KMS-11 (cell line): Measurements from ENCODE around the gene PLXNA4.

Experiments
- H2AFZ ChIP-seq: fragments of 200-600 bp; sonication (generic); 2 replicates; pipeline ENCODE4 v1.6.1; 2016; ENCODE audit warnings: antibody characterized with exemption, mixed run types, low read depth
- H3K27ac ChIP-seq: fragments of 200-600 bp; sonication (generic); 2 replicates; pipeline ENCODE4 v1.6.1; 2016; ENCODE audit warnings: mild to moderate bottlenecking, mixed run types
- H3K27me3 ChIP-seq: fragments of 200-600 bp; sonication (generic); 2 replicates; pipeline ENCODE4 v1.6.1; 2017; ENCODE audit warnings: mild to moderate bottlenecking, low read depth, mixed run types, moderate library complexity; ENCODE audit not compliant: insufficient read depth
- H3K36me3 ChIP-seq: fragments of 200-600 bp; sonication (generic); 2 replicates; pipeline ENCODE4 v1.6.1; 2017; ENCODE audit warnings: mild to moderate bottlenecking, mixed run types; ENCODE audit not compliant: insufficient read depth
- H3K4me1 ChIP-seq: fragments of 200-600 bp; sonication (generic); 2 replicates; pipeline ENCODE4 v1.6.1; 2016; ENCODE audit warnings: mild to moderate bottlenecking, low read depth, mixed run types; ENCODE audit not compliant: poor library complexity, severe bottlenecking
- H3K4me2 ChIP-seq: fragments of 200-600 bp; sonication (generic); 2 replicates; pipeline ENCODE4 v1.7.0; 2016; ENCODE audit warnings: mild to moderate bottlenecking, mixed run types
- H3K4me3 ChIP-seq: fragments of 200-600 bp; sonication (generic); IDR thresholded peaks from 2 replicates; pipeline ENCODE4 v1.6.1; 2017; ENCODE audit warnings: low read depth, low read length, mixed read lengths; ENCODE audit not compliant: insufficient read depth
- H3K79me2 ChIP-seq: fragments of 200-600 bp; sonication (generic); 2 replicates; pipeline ENCODE4 v1.6.1; 2016; ENCODE audit warnings: low read depth, mixed run types; ENCODE audit not compliant: insufficient read depth
- H3K9ac ChIP-seq: fragments of 200-600 bp; sonication (generic); 2 replicates; pipeline ENCODE4 v1.6.1; 2016; ENCODE audit warnings: mild to moderate bottlenecking, mixed run types
- H4K20me1 ChIP-seq: fragments of 200-600 bp; sonication (generic); 2 replicates; pipeline ENCODE4 v1.6.1; 2016; ENCODE audit warnings: mild to moderate bottlenecking, mixed run types; ENCODE audit not compliant: insufficient read depth
- CTCF ChIP-seq: fragments of 200-600 bp; sonication (generic); conservative IDR thresholded peaks from 2 replicates; pipeline ENCODE4 v1.6.1; 2017; ENCODE audit warnings: low read depth, mild to moderate bottlenecking, antibody characterized with exemption, low read length, moderate library complexity, mixed read lengths

PLXNA4 gene

GRCh38 chr7:132588596-132588995, 12.3 kb upstream of the PLXNA4 start:
- H3K27me3 ChIP-seq = no peaks in the 10 kb centered on the region
- H2AFZ ChIP-seq = no peak overlapping the region
- H3K4me3 ChIP-seq = no peak overlapping the region
- no peaks in the 10 kb centered on the region for H3K4me1 ChIP-seq
- no peaks in the 10 kb centered on the region for H3K36me3 ChIP-seq
- no peak for TF ChIP-seq CTCF
- H3K79me2 ChIP-seq = no peaks in the 10 kb centered on the region
- H3K4me2 ChIP-seq = no peak overlapping the region
- no peak overlapping the region for H3K9ac ChIP-seq
- no peaks in the 10 kb centered on the region for H4K20me1 ChIP-seq
- H3K27ac ChIP-seq = no peak overlapping the region

GRCh38 chr7:132584796-132585494, 8.7 kb upstream of the PLXNA4 start:
- H3K4me1 ChIP-seq = no peaks in the 10 kb centered on the region
- H3K36me3 ChIP-seq = no peaks in the 10 kb centered on the region
- no peaks in the 10 kb centered on the region for H3K27me3 ChIP-seq
- no peak overlapping the region for H3K27ac ChIP-seq
- no peak overlapping the region for H3K4me2 ChIP-seq
- H4K20me1 ChIP-seq = no peaks in the 10 kb centered on the region
- H3K4me3 ChIP-seq = no peak overlapping the region
- H3K9ac ChIP-seq = no peak overlapping the region
- no peaks in the 10 kb centered on the region for H3K79me2 ChIP-seq
- no peak overlapping the region for H2AFZ ChIP-seq
- TF ChIP-seq CTCF = no peak

GRCh38 chr7:132581431-132581830, 5.2 kb upstream of the PLXNA4 start:
- no peaks in the 10 kb centered on the region for H4K20me1 ChIP-seq
- no peak overlapping the region for H3K9ac ChIP-seq
- H2AFZ ChIP-seq = no peak overlapping the region
- no peak overlapping the region for H3K4me3 ChIP-seq
- H3K4me2 ChIP-seq = no peak overlapping the region
- no peaks in the 10 kb centered on the region for H3K79me2 ChIP-seq
- TF ChIP-seq CTCF = no peak
- peaks cover under 1% of the 10 kb centered on the region; the same call in 1 of the 2 replicates for H3K27me3 ChIP-seq
- no peaks in the 10 kb centered on the region for H3K36me3 ChIP-seq
- H3K4me1 ChIP-seq = no peaks in the 10 kb centered on the region
- no peak overlapping the region for H3K27ac ChIP-seq

- no peaks in the 10 kb centered on the region for H3K36me3 ChIP-seq
- H3K79me2 ChIP-seq = no peaks in the 10 kb centered on the region
- no peak overlapping the region for H3K4me2 ChIP-seq
- TF ChIP-seq CTCF = peak; percentile 94
- H3K27me3 ChIP-seq = peaks cover 3% of the 10 kb centered on the region; the same call in 1 of the 2 replicates
- no peak overlapping the region for H2AFZ ChIP-seq
- no peaks in the 10 kb centered on the region for H4K20me1 ChIP-seq
- no peak overlapping the region for H3K27ac ChIP-seq
- H3K4me3 ChIP-seq = no peak overlapping the region
- H3K9ac ChIP-seq = no peak overlapping the region
- H3K4me1 ChIP-seq = no peaks in the 10 kb centered on the region
Measured at GRCh38 chr7:132580717-132581285, 4.5 kb upstream of the PLXNA4 start.
